Activated T-helper 2 cell treated with anti-CD3 and anti-CD28 coated beads, Interferon-gamma antibody, Interleukin-2, Interleukin-4, amounts not matched to agents 10 μg/mL and 5 μg/mL and 100 μg/mL, durations not matched to agents 14 hours and 24 hours and 36 hours (primary cell): Measurements from ENCODE around the gene HCK. TPM values are rescaled to one million over a fixed set of nuclear protein-coding genes. Genes with fewer than 3 reads are reported as not detected.
"Not testable (repeated sequence)": the region's sequence is repeated elsewhere in the genome, so short reads cannot be mapped to it uniquely, and the experiment has no call there.

Source experiments
- DNase-seq: peaks from one replicate; pipeline ENCODE4 v3.0.0; 2021; ENCODE audit warnings: low spot score
- H3K27ac Mint-ChIP-seq: one replicate; pipeline ENCODE4 v1.8.0; 2021; ENCODE audit warnings: mixed read lengths
- H3K27me3 Mint-ChIP-seq: one replicate; pipeline ENCODE4 v1.8.0; 2021; ENCODE audit warnings: low read depth, mixed read lengths
- H3K36me3 Mint-ChIP-seq: one replicate; pipeline ENCODE4 v1.8.0; 2021; ENCODE audit warnings: low read depth, mixed read lengths
- H3K4me1 Mint-ChIP-seq: one replicate; pipeline ENCODE4 v1.8.0; 2021; ENCODE audit warnings: low read depth, mixed read lengths
- H3K4me3 Mint-ChIP-seq: one replicate; pipeline ENCODE4 v1.8.0; 2021; ENCODE audit warnings: low read depth, mild to moderate bottlenecking, moderate library complexity, mixed read lengths
- H3K9me3 Mint-ChIP-seq: one replicate; pipeline ENCODE4 v1.8.0; 2021; ENCODE audit warnings: mixed read lengths
- intact Hi-C: fragments of 100-400 bp; cut with micrococcal nuclease; formaldehyde crosslinking; loops from one replicate; pipeline ENCODE4 v1.15.1; 2023
- total RNA-seq: library from RNA; stranded (reverse); gene quantifications from 2 replicates; pipeline ENCODE4 v1.2.3, GENCODE V29; 2022

HCK gene
- total RNA-seq, 1 donor from 2014 or later, result not detected

DNA sequence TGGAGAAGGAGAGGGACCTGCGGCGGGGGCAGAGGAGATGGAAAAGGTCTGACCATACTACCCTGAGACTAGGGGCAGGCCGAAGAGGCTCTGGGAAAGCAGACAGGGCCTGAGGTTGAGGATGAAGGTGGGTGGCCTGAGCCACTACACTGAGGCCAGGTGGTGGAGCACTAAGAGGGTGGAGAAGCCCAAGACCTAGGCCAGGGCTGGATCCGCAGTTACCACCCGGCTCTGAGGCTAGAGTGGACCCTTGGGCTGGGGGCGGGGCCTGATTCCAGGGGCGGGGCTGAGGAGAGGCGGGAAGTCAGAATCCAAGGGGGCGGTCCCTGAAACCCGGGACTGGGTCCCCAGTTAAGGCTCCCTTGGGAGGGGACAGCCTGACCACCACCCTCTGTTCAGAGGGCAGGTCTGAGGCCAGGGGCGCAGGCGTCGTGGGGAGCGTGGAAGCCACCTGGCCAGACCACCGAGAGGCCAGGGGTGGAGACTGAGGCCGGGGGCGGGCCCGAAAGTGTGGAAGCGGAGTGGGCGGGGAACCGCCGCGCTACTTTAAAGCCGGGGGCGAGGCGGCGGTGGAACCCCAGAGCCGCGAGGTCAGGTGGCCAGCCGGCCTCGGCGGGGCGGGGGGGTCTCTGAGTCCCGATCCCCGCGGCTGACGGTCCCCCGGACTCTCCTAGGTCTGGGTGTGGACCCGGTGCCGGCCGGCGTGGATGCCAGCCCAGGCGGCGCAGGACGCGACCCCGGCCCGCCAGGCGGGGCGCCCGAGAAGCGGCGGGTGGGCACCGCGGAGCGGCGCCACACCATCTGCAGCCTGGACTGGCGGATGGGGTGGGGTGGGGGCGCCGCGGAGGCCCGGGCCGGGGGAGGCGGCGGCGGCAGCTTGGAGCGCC is 33.5 kb upstream of the HCK start:
- H3K36me3 Mint-ChIP-seq, result no peaks in the 10 kb centered on the region
- H3K9me3 Mint-ChIP-seq, result no peaks in the 10 kb centered on the region
- peaks cover 66% of the 10 kb centered on the region for H3K27me3 Mint-ChIP-seq
- H3K4me1 Mint-ChIP-seq, result peaks cover 19% of the 10 kb centered on the region
- DNase-seq, result peak; percentile 33
- peak overlapping the region; percentile 72 for H3K4me3 Mint-ChIP-seq
- H3K27ac Mint-ChIP-seq, result no peak overlapping the region
- intact Hi-C loops, result no loop called here

DNA sequence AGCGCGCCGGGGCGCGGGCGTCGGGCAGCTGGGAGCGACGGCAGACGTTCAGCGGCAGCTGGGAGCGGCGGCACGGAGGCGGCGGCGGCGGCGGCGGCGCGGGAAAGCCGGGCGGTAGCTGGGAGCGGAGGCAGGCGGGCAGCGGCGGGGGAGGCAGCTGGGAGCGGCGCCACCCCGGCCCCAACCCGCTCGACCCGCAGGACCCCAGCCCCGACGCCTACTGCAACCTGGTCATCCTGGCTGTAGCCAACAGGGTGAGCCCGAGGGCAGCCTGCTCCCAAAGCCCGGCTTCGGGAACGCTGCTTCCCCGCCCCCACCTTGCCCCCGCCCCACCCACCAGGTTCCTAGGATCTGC is 32.9 kb upstream of the HCK start:
- intact Hi-C loops, result no loop called here
- Mint-ChIP-seq H3K9me3 (no peaks in the 10 kb centered on the region), H3K4me1 (peaks cover 19% of the 10 kb centered on the region), H3K27me3 (peaks cover 66% of the 10 kb centered on the region), H3K4me3 (peak overlapping the region; percentile 78), H3K36me3 (no peaks in the 10 kb centered on the region), H3K27ac (no peak overlapping the region)
- no peak for DNase-seq

DNA sequence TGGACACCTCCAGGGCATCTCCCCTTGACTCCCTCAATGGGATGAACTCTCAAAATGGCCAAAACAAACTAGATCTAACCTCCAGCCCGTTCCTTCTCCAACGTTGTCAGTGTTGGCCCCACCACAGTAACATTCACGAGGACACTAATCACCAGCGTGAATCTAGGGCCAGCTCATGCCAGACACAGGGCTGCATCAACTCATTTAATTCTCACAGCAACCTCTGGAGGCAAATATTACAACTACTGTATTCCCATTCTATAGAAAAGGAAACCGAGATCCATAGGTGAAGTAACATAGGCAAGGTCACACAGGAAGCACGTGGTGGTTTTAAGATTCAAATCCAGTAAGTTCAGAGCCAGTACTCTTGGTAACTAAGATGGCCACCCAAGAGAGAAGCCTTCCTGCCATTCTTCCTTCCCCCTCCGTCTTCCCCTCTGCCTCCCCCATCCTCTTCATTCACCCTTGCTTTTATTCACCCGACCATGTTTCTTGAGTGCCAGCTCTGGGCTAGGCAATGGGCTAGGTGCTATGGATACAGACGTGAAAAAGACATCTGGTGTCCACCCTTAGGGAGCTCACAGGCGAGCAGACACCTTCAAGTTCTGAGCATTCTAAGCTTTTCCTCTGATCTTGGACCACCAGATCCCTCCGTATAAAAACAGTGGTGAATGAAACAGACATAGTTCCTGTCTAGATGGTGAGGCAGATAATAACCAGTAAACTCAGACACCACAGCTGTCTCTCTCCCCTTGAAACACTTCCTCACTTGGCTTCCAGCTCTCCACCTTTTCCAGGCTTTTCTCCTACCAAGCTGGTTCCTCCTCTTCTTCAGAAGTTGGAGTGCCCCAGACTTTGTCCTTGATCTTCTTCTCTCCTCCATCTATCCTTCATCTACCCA is 32.2 kb upstream of the HCK start:
- H3K4me3 Mint-ChIP-seq, result peak overlapping the region; percentile 78

DNA sequence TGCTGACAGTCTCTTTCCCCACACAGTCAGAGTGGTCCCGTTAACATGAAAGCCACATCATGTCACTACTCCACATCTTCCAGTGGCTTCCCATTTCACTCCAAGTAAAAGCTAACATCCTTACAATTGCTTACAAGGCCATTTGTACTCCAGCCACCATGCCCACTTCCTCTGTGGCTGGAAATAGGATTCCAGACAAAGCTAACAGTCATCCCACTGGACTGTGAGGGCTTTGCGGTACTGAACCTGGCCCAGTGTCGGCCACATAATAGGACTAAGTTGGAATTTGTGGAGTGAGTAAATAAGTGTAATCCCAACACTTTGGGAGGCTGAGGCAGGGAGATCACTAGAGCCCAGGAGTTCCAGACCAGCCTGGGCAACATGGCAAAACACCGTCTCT is 31.0 kb upstream of the HCK start:
- intact Hi-C loops, result no loop called here

More for the DNA sequence above, 32.2 kb upstream of the HCK start:
- Mint-ChIP-seq H3K27me3 (peaks cover 65% of the 10 kb centered on the region), H3K36me3 (no peaks in the 10 kb centered on the region), H3K4me1 (peaks cover 19% of the 10 kb centered on the region), H3K27ac (no peak overlapping the region), H3K9me3 (no peaks in the 10 kb centered on the region)
- intact Hi-C loops, result no loop called here
- no peak for DNase-seq

DNA sequence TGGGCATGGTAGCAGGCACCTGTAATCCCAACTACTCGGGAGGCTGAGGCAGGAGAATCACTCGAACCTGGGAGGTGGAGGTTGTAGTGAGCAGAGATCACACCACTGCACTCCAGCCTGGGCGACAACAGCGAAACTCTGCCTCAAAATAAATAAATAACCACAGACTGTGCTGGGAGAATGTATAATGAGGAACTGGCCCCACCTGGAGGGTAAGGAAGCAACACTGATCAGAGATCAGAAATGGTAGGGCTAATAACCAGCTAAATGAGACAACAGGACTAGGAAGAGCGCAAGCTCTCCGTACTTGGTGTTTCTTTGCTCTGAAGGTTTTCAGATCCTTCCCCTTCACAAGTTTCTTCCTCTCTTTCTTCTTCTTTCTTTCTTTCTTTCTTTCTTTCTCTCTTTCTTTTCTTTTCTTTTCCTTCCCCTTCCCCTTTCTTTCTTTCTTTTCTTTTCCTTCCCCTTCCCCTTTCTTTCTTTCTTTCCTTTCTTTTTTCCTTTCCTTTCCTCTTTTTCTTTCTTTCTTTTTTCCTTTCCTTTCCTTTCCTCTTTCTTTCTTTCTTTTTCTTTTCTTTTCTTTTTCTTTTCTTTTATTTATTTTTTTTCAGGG is 27.3 kb upstream of the HCK start:
- H3K4me1 Mint-ChIP-seq, result peaks cover 7% of the 10 kb centered on the region
- peaks cover 44% of the 10 kb centered on the region for H3K27me3 Mint-ChIP-seq
- DNase-seq, result no peak
- H3K36me3 Mint-ChIP-seq, result no peaks in the 10 kb centered on the region
- no peak overlapping the region for H3K27ac Mint-ChIP-seq
- intact Hi-C loops, result no loop called here
- no peak overlapping the region for H3K4me3 Mint-ChIP-seq
- H3K9me3 Mint-ChIP-seq, result no peaks in the 10 kb centered on the region

More for the DNA sequence above, 31.0 kb upstream of the HCK start:
- H3K4me1 Mint-ChIP-seq, result peaks cover 19% of the 10 kb centered on the region
- H3K27me3 Mint-ChIP-seq, result peaks cover 57% of the 10 kb centered on the region
- DNase-seq, result no peak
- no peaks in the 10 kb centered on the region for H3K9me3 Mint-ChIP-seq
- no peak overlapping the region for H3K4me3 Mint-ChIP-seq
- no peak overlapping the region for H3K27ac Mint-ChIP-seq
- H3K36me3 Mint-ChIP-seq, result no peaks in the 10 kb centered on the region

DNA sequence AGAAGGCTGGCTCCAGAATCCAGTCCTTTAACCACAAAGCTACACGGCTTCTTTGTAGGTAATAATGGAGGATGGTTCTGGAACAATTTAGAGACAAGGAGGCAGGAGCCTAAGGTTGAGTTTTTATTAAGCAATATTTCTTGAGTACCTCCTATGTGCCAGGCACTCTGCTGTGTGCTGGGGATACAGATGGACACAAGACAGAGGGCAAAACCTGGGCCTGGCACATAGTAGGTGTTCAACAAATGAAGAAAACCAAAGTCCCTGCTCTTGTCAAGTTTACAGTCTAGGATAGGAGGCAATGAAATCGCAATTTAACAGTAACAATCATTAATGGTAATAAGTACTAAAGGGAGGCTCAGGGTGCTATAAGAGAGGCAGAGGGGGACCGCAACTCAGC is 24.4 kb upstream of the HCK start:
- Mint-ChIP-seq H3K4me3 (no peak overlapping the region), H3K36me3 (no peaks in the 10 kb centered on the region), H3K4me1 (peaks cover 3% of the 10 kb centered on the region), H3K9me3 (no peaks in the 10 kb centered on the region), H3K27ac (no peak overlapping the region), H3K27me3 (peaks cover 33% of the 10 kb centered on the region)
- intact Hi-C loops, result no loop called here
- no peak for DNase-seq

DNA sequence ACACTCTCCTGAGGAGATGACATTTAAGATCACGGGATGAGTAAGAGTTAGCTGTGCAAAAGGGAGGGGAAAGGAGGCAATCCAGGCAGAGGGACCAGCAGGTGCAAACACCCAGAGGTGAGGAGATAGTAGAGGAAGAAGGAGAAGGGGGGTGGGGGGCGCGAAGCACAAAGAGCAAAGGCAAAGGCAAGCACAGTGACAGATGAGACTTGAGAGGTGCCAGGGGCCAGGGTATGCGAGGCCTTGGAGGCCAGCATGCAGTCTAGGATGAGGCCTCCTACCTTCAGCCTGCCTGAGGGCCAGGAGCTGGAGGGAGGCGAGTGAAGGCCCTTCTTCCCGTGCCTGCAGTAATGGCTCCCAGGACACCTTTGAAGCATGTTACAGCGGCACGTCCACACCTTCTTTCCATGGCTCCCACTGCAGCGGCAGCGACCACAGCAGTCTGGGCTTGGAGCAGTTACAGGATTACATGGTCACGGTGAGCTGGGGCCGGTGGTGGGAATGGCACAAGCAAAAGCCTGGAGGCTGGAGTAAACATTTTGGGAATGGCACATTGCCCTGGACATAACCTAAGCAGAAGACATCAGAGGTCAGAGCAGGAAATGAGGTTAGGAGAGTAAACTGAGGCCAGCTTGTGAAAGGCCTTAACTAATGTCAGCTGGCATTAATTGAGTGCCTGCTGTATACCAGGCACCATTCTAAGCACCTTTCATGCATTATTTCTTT is 23.2 kb upstream of the HCK start:
- Mint-ChIP-seq H3K27me3 (peaks cover 37% of the 10 kb centered on the region), H3K4me3 (no peak overlapping the region), H3K27ac (no peak overlapping the region), H3K9me3 (no peaks in the 10 kb centered on the region), H3K36me3 (no peaks in the 10 kb centered on the region), H3K4me1 (peaks cover 3% of the 10 kb centered on the region)
- intact Hi-C loops, result no loop called here
- DNase-seq, result no peak

DNA sequence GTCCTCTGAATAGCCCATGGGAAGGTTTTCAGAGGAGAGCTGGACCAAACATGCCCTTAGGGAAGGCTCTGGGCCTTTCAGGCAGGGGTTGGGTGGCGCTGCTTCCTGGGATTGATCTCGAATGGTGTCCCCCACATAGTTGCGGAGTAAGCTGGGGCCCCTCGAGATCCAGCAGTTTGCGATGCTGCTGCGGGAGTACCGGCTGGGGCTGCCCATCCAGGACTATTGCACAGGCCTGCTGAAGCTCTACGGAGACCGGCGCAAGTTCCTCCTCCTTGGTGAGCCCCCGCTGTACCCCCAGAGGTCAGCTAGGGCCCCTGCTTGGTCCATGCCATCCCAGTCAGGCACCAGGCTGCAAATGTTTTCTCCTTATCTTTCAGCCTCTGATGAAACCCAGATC is 22.5 kb upstream of the HCK start:
- no peaks in the 10 kb centered on the region for H3K36me3 Mint-ChIP-seq
- H3K4me3 Mint-ChIP-seq, result no peak overlapping the region
- no peak for DNase-seq
- no peaks in the 10 kb centered on the region for H3K9me3 Mint-ChIP-seq
- H3K27me3 Mint-ChIP-seq, result peaks cover 37% of the 10 kb centered on the region
- H3K4me1 Mint-ChIP-seq, result peaks cover 3% of the 10 kb centered on the region
- intact Hi-C loops, result no loop called here
- no peak overlapping the region for H3K27ac Mint-ChIP-seq

DNA sequence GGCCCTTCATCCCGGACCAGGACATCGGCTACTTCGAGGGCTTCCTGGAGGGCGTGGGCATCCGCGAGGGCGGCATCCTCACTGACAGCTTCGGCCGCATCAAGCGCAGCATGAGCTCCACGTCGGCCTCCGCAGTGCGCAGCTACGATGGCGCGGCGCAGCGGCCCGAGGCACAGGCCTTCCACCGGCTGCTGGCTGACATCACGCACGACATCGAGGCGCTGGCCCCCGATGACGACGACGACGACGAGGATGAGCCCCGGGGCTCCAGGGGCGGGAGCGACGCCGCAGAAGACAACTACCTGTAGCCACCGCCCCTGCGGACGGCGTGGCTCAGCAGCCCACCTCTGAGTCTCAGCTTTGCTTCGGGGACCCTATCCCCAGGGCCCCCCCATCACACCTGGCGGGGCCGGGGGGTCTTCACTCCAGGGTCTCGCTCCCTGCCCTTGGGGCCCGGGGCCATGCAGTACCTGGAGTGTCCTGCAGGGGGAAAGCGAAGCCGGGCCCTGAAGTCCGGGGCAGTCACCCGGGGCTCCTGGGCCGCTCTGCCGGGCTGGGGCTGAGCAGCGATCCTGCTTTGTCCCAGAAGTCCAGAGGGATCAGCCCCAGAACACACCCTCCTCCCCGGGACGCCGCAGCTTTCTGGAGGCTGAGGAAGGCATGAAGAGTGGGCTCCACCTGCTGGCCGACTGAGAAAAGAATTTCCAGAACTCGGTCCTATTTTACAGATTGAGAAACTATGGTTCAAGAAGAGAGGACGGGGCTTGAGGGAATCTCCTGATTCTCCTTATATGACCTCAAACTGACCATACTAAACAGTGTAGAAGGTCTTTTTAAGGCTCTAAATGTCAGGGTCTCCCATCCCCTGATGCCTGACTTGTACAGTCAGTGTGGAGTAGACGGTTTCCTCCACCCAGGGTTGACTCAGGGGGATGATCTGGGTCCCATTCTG is 20.8 kb upstream of the HCK start:
- H3K36me3 Mint-ChIP-seq, result no peaks in the 10 kb centered on the region
- no peaks in the 10 kb centered on the region for H3K9me3 Mint-ChIP-seq
- peaks cover 3% of the 10 kb centered on the region for H3K4me1 Mint-ChIP-seq
- peaks cover 43% of the 10 kb centered on the region for H3K27me3 Mint-ChIP-seq
- intact Hi-C loops, result loop anchor here (2.0 to 10.0 kb wide), 2 partner anchors 64 to 178 kb away; no protein-coding TSS in a partner anchor
- no peak overlapping the region for H3K4me3 Mint-ChIP-seq
- peak; percentile 28 for DNase-seq
- no peak overlapping the region for H3K27ac Mint-ChIP-seq

DNA sequence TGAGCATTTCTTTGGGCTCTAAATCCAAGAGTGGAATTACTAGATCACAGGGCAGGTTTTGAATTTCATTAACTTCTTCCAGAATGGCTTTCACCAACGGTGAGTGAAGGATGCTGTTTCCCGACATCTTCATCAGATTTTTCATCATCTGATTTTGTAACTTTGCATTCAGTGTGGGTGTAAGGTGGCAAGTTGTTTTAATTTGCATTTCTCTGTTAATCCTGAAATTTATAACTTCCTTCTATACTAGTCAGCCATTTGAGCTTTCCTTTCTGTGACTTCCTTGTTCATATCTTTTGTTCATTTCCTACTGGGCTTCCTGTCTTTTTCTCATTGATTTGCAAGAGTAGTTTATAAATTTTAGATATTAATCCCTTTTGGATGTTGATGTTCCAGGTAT is 18.7 kb upstream of the HCK start:
- Mint-ChIP-seq H3K36me3 (no peaks in the 10 kb centered on the region), H3K9me3 (no peaks in the 10 kb centered on the region), H3K4me3 (no peak overlapping the region), H3K27me3 (peaks cover 43% of the 10 kb centered on the region), H3K27ac (no peak overlapping the region), H3K4me1 (peaks cover 3% of the 10 kb centered on the region)
- intact Hi-C loops, result loop anchor here (10.0 kb wide), 1 partner anchor 61 kb away; no protein-coding TSS in a partner anchor
- DNase-seq, result no peak

DNA sequence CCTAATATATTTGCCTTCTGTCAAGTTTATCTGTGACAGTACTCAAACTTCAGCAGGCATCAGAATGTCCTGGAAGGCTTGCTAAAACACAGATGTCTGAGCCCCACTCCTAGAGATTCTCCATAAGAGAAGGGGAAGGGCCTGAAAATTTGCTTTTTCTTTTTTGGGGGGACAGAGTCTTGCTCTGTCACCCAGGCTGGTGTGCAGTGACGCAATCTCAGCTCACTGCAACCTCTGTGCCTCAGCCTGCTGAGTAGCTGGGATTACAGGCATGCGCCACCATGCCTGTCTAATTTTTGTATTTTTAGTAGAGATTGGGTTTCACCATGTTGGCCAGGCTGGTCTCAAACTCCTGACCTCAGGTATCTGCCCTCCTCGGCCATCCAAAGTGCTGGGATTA is 18.3 kb upstream of the HCK start:
- peaks cover 41% of the 10 kb centered on the region for H3K27me3 Mint-ChIP-seq
- H3K9me3 Mint-ChIP-seq, H3K4me1 Mint-ChIP-seq, DNase-seq, H3K4me3 Mint-ChIP-seq, H3K36me3 Mint-ChIP-seq, H3K27ac Mint-ChIP-seq: not testable (repeated sequence)
- intact Hi-C loops, result loop anchor here (10.0 kb wide), 1 partner anchor 61 kb away; no protein-coding TSS in a partner anchor
